SU-DHL-6 (cell line): ENCODE data around the gene MICAL2.

ENCODE experiments used
- CTCF ChIP-seq: fragments of 200-600 bp; sonication (generic); IDR thresholded peaks from one replicate; pipeline ENCODE4 v1.5.1; 2017; ENCODE audit warnings: antibody characterized with exemption, mild to moderate bottlenecking, low read length, moderate library complexity; ENCODE audit not compliant: insufficient read depth, poor library complexity, severe bottlenecking
- EZH2phosphoT487 ChIP-seq: fragments of 200-600 bp; sonication (generic), shearing (Covaris generic); conservative IDR thresholded peaks from 2 replicates; pipeline ENCODE4 v1.6.1; 2018; ENCODE audit warnings: mild to moderate bottlenecking, antibody characterized with exemption, low read length, moderate library complexity, mixed read lengths

GRCh38 chr11:12112750-12113149 is 2.4 kb downstream of the MICAL2 start:
- no peak for TF ChIP-seq CTCF
- no peak for TF ChIP-seq EZH2phosphoT487
